NCI-H2171 (cell line): ENCODE data around the gene PCSK7.

Experiments used
- DNase-seq: peaks from one replicate; lab custom pipeline; 2025; lab: John Stamatoyannopoulos, UW

Gene PCSK7

GRCh38 chr11:117154468-117154867, 77.4 kb downstream of the PCSK7 start:
- no peak for DNase-seq
